Cardiac fibroblast (primary cell): Measurements from ENCODE around the gene TP53AIP1.
A peak's percentile ranks its signal among the peaks of the same experiment; 100 is the strongest.

ENCODE experiments used
- DNase-seq, 2 donors: peaks; one replicate each; pipeline versions ENCODE4 v3.0.0 to v3.0.0-alpha.2; 2010; ENCODE audit warnings: low read depth in 2 of 2
- H3K4me3 ChIP-seq, 2 donors: replicated peaks in 1 of 2; 1 replicate in 1 of 2; 2 replicates in 1 of 2; pipeline ENCODE4 v1.5.1; 2011; ENCODE audit warnings: low read depth in 2 of 2, low read length in 2 of 2, mild to moderate bottlenecking in 2 of 2, moderate library complexity in 1 of 2
- CTCF ChIP-seq: IDR thresholded peaks from one replicate; pipeline ENCODE4 v1.5.1; 2011; ENCODE audit warnings: low read depth, mild to moderate bottlenecking, low read length, inconsistent platforms

The TP53AIP1 gene

GRCh38 chr11:128940156-128940555 lies 2.5 kb downstream of the TP53AIP1 start:
- DNase-seq = no peak
- H3K4me3 ChIP-seq = no peak overlapping the region
- TF ChIP-seq CTCF = no peak

DNA sequence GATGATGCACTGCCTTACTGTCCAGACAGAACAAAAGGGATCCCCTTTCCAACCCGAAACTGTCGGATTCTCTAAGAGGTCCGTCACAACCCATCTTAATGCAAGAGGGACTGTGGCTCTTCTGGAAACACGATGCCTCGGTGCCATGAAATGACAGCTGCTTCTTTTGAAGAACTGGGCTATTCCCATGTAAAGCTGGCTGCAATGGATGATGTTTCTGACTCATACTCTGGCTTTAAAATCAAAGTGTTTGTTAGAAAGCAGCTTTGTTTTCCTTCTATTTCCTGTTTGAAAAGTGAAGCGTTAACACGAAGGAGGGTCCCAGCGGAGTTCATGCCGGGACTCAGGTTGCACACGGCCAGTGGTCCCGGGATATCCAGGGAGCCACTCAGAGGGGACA lies 3.1 kb downstream of the TP53AIP1 start:
- TF ChIP-seq CTCF = no peak
- no peak overlapping the region for H3K4me3 ChIP-seq
- no peak for DNase-seq

GRCh38 chr11:128938156-128938885 lies 4.3 kb downstream of the TP53AIP1 start:
- no peak overlapping the region for H3K4me3 ChIP-seq
- DNase-seq = no peak
- no peak for TF ChIP-seq CTCF

- H3K4me3 ChIP-seq = no peak overlapping the region
- no peak for TF ChIP-seq CTCF
- DNase-seq = peak in 1 of 2 donors; percentile 3
Measured at GRCh38 chr11:128937480-128937879, 5.2 kb downstream of the TP53AIP1 start.

DNA sequence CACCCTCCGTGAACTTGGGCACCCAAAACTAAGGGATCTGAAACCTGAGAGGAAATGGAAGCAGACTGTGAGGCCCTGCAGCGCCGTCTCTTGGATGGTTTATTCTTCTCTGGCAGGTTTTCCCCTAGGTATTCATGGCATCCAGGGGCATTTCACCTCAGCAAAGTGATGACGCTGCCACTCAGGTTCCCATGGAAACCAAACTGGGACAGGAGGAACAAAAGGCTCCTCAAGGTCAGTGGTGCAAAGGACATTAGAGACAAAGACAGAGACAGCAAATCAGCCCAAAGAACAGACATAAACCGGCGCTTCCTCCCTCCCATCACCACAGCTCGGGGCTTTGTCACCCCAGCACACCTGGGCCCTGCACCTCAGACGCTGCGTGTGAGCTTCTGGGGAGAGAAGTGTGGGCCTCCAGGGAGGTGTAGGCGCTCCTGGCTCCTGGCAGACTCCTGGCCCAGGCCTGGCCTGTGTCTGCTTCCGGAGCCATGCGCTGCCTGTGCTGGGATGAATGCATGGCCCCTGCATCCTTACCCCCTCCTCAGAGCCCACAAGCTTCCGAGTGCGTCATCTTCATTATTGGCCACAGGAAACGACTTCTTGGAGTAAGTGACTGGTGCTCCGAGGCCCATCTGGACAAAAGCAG lies 5.9 kb downstream of the TP53AIP1 start:
- no peak for DNase-seq
- TF ChIP-seq CTCF = no peak
- H3K4me3 ChIP-seq = no peak overlapping the region

DNA sequence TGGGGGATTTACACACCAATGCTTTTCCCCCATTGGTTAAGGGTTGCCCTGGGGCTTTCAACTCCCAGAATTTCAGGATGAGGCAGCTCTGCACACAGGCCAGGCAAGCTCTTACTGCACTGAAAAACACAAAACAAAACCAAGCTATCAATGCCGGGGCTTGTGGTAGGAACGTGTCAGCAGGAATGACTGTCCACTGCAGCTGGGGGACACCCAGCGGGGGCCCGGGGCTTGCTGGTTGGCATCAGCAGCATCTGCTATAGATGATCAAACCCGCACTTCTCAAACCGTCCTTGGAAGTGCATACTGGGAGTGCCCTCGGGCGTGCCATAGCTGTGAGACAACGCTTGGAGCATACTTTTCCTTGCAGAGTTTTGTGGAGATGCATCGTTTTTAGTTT lies 7.7 kb downstream of the TP53AIP1 start:
- no peak overlapping the region for H3K4me3 ChIP-seq
- no peak for TF ChIP-seq CTCF
- no peak for DNase-seq

DNA sequence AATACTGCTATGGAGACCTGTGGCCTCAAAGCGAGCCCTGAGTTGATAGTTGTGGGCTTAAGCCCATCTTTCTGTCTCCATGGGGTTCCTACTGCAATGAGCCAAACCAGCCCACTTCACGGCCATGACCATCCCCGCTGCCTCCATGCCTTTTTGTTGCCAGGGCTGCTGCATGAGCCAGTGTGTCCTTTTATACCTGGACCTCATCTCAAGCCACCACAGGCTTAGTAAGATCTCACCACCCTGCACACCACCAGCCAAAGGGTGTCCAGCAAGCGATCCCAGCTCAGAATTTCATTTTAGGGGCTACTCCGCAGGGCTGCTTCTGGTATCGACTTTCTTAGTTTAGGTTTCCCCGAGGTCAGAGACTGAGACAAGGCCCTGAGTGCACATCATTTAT lies 8.3 kb downstream of the TP53AIP1 start:
- TF ChIP-seq CTCF = no peak
- no peak for DNase-seq
- no peak overlapping the region for H3K4me3 ChIP-seq
